ENCODE measurements around the gene LYL1. TPM values are rescaled to one million over a fixed set of nuclear protein-coding genes. Genes with fewer than 3 reads are reported as not detected.
A peak's percentile ranks its signal among the peaks of the same experiment; 100 is the strongest.

The LYL1 gene
- total RNA-seq, 2 donors from 2014 or later: 4.6 to 13.3 TPM

DNA sequence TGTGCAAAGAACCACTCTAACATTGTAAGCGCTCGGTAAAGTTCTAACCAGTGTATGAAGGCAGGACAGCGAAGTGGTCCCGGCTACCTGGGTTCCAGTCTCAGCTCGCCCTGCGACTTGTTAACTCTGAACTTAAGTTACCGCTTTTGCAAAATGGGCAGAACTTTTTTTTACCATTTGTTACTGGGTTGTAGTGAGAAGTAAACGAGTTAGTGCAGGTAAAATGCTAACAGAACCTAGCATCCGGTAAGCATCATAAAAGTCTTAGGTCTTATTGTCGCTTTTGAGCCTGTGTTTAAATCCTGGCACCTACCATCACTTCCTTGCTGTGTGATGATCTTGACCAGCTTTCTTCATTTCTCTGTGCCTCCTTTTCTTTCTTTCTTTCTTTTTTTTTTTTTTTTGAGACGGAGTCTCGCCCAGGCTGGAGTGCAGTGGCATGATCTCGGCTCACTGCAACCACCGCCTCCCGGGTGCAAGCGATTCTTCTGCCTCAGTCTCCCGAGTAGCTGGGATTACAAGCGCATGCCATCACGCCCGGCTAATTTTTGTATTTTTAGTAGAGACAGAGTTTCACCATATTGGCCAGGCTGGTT is 14.6 kb upstream of the LYL1 start:
- Histone ChIP-seq H3K4me3 (peak overlapping the region; percentile 77 to 90), H3K27me3 (replicated peaks; ENCODE audit: insufficient read depth) (no peaks in the 10 kb centered on the region), H3K36me3 (peaks cover 3 to 5% of the 10 kb centered on the region in 2 donors), H3K9me3 (no peaks in the 10 kb centered on the region), H3K4me1 (replicated peaks) (peaks cover 11% of the 10 kb centered on the region), H3K27ac (peak overlapping the region; percentile 69 to 71)
- TF ChIP-seq, protein P1, sequence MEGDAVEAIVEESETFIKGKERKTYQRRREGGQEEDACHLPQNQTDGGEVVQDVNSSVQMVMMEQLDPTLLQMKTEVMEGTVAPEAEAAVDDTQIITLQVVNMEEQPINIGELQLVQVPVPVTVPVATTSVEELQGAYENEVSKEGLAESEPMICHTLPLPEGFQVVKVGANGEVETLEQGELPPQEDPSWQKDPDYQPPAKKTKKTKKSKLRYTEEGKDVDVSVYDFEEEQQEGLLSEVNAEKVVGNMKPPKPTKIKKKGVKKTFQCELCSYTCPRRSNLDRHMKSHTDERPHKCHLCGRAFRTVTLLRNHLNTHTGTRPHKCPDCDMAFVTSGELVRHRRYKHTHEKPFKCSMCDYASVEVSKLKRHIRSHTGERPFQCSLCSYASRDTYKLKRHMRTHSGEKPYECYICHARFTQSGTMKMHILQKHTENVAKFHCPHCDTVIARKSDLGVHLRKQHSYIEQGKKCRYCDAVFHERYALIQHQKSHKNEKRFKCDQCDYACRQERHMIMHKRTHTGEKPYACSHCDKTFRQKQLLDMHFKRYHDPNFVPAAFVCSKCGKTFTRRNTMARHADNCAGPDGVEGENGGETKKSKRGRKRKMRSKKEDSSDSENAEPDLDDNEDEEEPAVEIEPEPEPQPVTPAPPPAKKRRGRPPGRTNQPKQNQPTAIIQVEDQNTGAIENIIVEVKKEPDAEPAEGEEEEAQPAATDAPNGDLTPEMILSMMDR (IDR thresholded peaks at IDR 0.05): no peak
- TF ChIP-seq POLR2AphosphoS5 (IDR thresholded peaks at IDR 0.05): no peak
- no peak for TF ChIP-seq POLR2A (IDR thresholded peaks at IDR 0.05)
- intact Hi-C loops (cut with DNase I): no loop called here
- 15% methylated on average over 20 of the region's 20 CpGs for WGBS
- DNase-seq (ENCODE audit: low spot score): no peak

- Histone ChIP-seq H3K27me3 (replicated peaks; ENCODE audit: insufficient read depth) (no peaks in the 10 kb centered on the region), H3K4me1 (replicated peaks) (peaks cover 11% of the 10 kb centered on the region), H3K9me3 (no peaks in the 10 kb centered on the region), H3K36me3 (peaks cover 3 to 6% of the 10 kb centered on the region in 2 donors), H3K27ac (peak within 1 kb of the TSS; percentile 69 to 71), H3K4me3 (peak within 1 kb of the TSS; percentile 77 to 90)
- no peak for TF ChIP-seq POLR2A (IDR thresholded peaks at IDR 0.05)
- TF ChIP-seq, protein P1 (IDR thresholded peaks at IDR 0.05): peak in 1 of 4 experiments; percentile 15
- TF ChIP-seq POLR2AphosphoS5 (IDR thresholded peaks at IDR 0.05): peak; percentile 97
- under 1% methylated on average over 51 of the region's 51 CpGs for WGBS
- intact Hi-C loops (cut with DNase I): no loop called here
- DNase-seq (ENCODE audit: low spot score): peak; percentile 91
These were observed 13.9 kb upstream of the LYL1 start, which contains the start of gene TRMT1 for GRCh38 chr19:13116282-13117175. Gene TRMT1 (minus strand): TSS chr19:13116740. CDS start chr19:13116399, 341 bp downstream.

DNA sequence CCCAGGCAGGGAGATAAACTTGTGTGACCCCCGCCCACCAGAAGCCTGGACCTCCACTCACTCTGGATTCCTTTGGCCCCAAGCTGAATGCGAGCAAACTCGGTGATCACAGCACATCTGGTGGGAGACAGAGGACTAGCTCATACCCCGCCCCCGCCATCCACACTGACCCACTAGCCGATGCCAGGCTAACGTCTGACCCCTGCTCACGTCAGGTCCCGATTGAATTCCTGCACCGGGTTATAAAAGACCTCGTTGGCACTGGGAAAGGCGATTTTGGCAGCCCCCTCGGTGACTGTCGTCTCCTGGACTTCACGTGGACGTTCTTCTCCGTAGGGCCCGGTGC is 13.3 kb upstream of the LYL1 start:
- H3K4me1 ChIP-seq (replicated peaks): peaks cover 11% of the 10 kb centered on the region
- TF ChIP-seq, protein P1 (IDR thresholded peaks at IDR 0.05): no peak
- TF ChIP-seq POLR2A (IDR thresholded peaks at IDR 0.05): no peak
- TF ChIP-seq POLR2AphosphoS5 (IDR thresholded peaks at IDR 0.05): no peak
- intact Hi-C loops (cut with DNase I): no loop called here
- 2% methylated on average over 18 of the region's 18 CpGs for WGBS
- H3K27ac ChIP-seq: peak overlapping the region in 1 of 2 donors; percentile 69
- no peaks in the 10 kb centered on the region for H3K27me3 ChIP-seq (replicated peaks; ENCODE audit: insufficient read depth)
- DNase-seq (ENCODE audit: low spot score): no peak
- H3K4me3 ChIP-seq: peak overlapping the region; percentile 77 to 80
- H3K36me3 ChIP-seq: peaks cover 3 to 6% of the 10 kb centered on the region in 2 donors
- no peaks in the 10 kb centered on the region for H3K9me3 ChIP-seq

DNA sequence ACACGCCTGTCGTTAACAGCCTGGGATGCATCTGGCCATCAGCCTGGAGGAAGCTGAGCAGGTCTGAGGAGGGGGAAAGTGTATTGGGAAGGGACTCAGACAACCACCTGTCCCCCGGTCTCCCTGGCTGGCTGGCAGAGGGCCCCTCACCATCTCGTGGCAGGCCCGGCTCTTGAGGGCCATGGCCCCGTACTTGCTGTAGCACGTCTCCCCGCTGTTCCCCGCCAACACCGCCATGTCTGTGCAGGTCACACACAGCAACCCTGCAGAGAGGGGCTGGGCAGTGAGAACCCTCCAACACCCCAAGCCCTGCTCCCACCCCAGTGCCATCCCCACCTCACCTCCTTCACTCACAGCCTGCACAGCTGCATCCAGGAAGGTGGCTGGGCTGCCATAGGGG is 9.9 kb upstream of the LYL1 start:
- TF ChIP-seq, protein P1 (IDR thresholded peaks at IDR 0.05): no peak
- TF ChIP-seq POLR2AphosphoS5 (IDR thresholded peaks at IDR 0.05): no peak
- no peak for TF ChIP-seq POLR2A (IDR thresholded peaks at IDR 0.05)
- intact Hi-C loops (cut with DNase I): no loop called here
- Histone ChIP-seq H3K4me1 (replicated peaks) (peaks cover 11% of the 10 kb centered on the region), H3K27ac (no peak overlapping the region), H3K27me3 (replicated peaks; ENCODE audit: insufficient read depth) (no peaks in the 10 kb centered on the region), H3K4me3 (no peak overlapping the region), H3K36me3 (peaks cover 3 to 6% of the 10 kb centered on the region in 2 donors), H3K9me3 (no peaks in the 10 kb centered on the region)
- DNase-seq (ENCODE audit: low spot score): no peak
- WGBS: 86% methylated on average over 10 of the region's 10 CpGs
